ENCODE results near the gene RBP5.

RBP5 gene, protein sequence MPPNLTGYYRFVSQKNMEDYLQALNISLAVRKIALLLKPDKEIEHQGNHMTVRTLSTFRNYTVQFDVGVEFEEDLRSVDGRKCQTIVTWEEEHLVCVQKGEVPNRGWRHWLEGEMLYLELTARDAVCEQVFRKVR

DNA sequence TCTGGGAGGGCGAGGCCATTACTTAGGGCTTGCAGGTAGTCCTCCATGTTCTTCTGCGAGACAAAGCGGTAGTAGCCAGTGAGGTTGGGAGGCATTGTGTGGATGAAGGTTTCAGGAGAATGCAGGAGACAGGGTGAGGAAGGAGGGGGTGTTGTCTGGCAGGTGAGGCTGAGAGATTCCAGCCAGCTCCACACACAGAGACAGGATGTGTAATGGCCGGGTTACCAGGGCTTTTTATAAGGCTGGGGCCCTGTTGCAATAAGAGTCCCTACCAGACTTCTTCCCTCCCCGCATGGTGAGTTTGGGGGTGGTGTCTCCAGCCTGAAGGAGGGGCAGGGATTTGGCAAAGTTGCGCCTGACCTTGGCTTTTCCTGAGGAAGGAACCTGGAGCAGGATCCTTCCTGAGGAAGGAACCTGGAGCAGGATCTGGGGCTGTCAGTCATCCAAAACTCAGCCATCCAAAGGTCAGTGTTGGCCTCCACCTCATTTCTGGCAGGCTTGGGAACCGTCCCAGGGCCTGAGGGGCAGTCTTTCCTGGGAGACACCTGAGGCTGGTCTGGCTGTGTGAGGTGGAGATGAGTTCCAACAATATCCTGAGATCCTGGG lies at the start of gene RBP5:
RBP5 (minus strand) TSS at position 209 of the 606 bp plus-strand sequence; CDS start at position 95, 114 bp downstream.
- DNase-seq, result no peak

DNA sequence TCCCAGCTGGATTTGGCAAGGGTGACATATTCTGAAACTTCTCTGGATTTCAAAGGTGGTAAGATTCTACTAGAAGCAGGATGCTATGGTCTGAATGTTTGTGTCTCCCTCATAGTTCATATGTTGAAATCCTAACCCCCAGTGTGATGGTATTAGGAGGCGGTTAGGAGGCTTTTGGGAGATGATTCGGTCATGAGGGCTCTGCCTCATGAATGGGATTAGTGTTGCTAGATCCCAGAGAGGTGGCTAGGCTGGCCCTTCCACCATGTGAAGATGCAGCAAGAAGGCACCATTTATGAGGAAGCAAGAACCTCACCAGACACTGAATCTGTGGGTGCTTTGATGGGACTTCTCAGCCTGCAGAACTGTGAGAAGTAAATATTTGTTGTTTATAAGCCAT lies 49.8 kb upstream of the RBP5 start:
- DNase-seq, result no peak

GRCh38 chr12:7176595-7176994 lies 47.9 kb upstream of the RBP5 start:
- DNase-seq, result no peak

- no peak for DNase-seq
Measured at GRCh38 chr12:7175493-7175892, 46.8 kb upstream of the RBP5 start.

DNA sequence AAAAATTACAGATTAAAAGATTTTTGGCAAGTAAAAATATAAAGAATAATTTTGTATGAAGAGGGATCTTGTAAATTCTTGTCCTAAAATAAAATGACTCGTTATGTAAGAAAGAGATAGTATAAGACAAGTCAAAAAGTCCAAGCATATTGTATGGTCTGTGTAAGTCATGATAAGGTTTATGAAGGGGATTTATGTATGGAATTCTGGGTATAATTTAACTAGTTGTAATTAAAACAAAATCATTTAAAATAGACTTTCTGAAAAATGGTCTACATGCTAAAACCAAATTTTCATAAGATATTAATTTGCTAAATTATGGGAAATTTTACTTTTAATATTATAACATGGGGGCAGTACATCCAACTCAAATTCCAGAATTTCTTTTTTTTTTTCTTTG lies 43.2 kb upstream of the RBP5 start:
- no peak for DNase-seq

- DNase-seq, result no peak
Measured at GRCh38 chr12:7169951-7170350, 41.3 kb upstream of the RBP5 start.

DNA sequence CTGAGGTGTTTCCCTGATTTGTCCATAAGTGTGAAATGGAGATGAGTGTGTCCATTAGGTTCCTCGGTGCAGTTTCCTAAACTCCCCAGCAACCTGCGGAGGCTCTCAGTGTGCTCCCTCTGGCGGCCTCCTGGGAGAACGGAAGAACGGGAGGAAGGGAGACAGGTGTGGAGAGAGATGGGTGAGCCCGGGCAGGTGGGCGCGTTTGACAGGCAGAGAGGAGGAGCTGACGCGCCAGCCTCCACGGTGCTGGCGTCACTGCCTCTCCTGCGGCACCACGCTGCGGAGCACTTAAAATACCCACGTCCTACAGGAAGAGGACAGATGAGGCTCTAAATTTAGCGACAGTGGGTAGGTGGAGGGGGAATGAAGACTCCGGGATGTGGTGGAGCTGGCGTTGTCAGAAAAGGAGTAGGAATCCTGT lies 34.0 kb upstream of the RBP5 start:
- no peak for DNase-seq

GRCh38 chr12:7161811-7162210 lies 33.1 kb upstream of the RBP5 start:
- no peak for DNase-seq

DNA sequence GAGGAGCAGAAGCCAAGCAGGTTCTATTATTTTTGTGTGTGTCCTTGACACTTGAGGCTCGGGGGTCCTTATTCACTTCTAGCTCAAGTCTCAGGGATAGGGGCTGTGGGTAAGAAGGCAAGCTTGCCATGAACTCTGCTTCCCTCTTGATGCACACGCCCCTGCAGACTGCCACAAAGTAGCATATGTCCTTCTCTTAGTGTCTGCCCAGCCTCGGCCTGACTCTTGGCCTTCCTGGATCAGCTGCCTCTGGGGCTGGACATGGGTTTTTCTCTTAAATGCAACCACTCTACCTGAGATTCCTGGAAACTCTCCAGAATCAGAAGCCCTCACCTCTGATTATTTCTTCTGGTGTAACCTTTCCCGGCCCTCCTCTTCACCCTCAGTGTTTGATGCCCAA lies 32.6 kb upstream of the RBP5 start:
- no peak for DNase-seq

DNA sequence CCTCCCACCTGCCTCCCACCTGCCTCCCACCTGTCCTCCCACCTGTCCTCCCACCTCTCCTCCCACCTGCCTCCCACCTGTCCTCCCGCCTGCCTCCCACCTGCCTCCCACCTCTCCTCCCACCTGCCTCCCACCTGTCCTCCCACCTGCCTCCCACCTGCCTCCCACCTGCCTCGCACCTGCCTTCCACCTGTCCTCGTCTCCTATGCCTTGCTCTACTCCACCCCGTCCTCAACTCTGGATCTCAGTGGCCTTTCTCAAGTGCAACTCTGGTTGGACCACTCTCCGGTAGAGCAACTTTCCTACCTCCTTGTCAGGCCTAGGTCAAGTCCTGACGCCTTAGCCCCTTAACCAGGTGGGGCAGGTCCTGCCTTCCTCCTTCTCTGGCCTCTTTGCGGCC lies 31.5 kb upstream of the RBP5 start:
- DNase-seq, result no peak

DNA sequence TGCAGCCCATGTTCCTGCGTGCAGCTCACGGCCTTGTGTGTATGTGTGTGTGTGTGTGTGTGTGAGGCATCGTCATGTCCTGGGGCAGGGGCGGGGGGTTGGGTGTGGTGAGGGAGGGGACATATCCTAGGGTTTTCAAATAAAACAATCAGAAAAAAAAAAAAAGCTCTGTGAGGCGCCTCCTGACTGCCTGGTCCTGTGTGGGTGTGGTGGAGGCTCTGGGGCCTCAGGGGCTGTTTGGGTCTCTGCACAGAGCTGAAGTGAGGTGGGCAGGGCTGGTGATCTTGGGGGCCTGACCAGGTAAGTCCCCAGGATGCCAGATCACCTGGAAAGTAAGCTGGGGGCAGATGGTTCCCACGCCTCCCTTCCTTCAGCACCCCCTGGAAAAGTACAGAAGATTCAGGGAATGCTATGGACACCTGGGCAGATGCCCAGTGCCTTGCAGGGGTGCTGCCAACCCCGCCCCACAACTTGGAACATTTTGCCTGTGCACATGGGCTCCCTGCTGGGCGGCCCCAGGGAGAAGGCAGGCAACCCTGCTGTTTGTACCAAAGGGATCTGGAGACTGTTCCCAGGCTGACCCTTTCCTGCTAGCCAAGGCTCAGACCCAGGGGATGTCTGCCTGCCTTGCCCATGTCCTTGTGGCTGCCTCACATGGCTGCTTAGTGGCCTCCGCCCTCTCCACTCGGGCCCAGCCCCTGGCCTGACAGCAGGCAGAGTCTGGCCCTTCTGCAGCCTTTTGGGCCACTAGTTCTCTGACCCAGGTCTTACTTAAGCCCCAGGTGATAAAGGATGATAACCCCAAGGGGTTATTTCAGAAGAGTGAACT lies 30.3 kb upstream of the RBP5 start:
- DNase-seq, result no peak

- no peak for DNase-seq
Measured at GRCh38 chr12:7157391-7157790, 28.7 kb upstream of the RBP5 start.

- DNase-seq, result no peak
Measured at GRCh38 chr12:7156259-7157197, 27.8 kb upstream of the RBP5 start.

DNA sequence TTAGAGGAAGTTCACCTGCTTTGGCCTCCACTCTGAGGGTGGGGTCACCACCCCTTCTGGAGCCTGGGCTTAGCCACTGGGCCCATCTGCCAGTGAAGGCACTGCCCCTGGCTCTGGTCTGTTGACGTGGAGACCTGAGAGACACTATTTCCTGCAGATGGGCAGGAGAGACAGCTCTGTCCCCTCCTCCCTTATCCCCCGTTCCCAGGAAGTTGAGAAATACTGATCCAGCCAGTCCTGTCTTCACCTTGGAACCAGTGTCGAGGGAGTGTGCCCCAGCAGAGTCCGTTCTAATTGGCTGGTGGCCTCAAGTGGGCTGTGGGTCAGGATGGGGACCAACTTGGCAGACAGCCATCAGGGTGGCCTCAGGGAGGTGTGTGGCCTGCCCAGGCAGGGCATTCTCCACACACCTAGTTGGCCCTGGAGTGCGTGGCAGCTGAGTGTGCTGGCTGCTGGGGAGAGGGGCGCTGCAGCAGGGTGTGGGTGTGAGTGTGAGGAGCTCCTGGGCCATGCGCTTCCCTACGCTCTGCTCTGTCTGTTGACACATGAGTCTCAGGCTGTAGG lies 26.9 kb upstream of the RBP5 start:
- no peak for DNase-seq

DNA sequence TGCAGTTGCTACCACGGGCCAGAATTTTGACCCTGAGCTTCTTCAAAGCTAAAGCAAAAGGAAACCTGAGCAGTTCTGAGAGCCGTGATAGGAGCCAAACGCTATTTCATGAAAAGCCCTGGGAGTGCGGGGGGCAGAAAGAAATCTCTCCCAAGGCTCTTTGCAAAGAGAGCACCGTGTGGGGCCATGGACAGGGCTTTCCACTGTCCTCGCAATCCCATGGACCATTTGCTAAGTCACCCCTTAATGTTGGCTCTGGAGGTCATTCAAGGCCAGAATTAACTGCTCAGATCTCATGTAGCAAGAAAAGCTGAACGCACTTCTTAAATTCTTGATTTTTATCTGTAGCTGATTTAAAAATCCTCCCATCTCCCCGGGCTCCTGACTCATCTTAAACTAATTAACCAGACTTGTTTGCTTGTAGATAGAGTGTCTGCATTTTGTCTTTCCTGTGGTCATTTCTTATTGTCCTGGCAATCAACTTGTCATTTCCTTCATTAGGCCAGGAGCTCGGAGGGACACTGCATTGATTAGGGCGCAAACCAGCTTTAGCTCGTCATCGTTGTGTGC lies 26.3 kb upstream of the RBP5 start:
- no peak for DNase-seq

- DNase-seq, result no peak
Measured at GRCh38 chr12:7154042-7154441, 25.4 kb upstream of the RBP5 start.

DNA sequence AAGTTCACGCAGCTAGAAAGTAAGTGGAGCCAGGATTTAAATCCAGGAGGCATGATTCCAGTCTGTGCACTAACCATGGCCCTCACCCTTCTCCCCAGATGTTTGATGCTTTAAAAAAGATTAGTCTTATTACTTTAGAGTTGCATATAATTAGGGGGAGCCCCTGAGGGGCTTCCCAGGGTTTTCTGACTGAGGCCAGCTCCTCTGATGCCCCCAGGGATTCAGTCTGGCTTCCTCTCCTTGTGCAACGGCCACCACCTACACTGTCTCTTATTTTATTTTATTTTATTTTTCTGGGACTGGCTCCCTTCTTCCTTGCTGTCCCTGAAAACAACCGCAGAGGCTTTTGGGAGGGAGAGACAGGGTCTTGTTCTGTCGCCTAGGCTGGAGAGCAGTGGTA lies 24.1 kb upstream of the RBP5 start:
- no peak for DNase-seq

DNA sequence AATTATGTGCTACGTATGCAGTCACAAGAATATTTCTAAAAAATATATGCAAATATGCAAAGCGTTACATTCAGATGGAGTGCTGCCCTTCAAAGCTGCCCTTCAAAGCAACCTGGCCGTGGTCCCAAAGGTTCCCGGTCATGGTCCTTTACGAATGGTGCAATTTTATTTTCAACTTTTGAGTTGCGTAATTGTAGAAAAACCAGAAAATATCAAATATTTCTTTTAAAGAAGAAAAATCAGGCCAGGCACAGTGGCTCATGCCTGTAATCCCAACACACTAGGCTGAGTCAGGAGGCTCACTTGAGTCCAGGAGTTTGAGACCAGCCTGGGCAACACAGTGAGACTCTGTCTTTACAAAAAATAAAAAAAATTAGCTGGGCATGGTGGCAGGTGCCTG lies 22.8 kb upstream of the RBP5 start:
- no peak for DNase-seq

- DNase-seq, result no peak
Measured at GRCh38 chr12:7150841-7151240, 22.2 kb upstream of the RBP5 start.

DNA sequence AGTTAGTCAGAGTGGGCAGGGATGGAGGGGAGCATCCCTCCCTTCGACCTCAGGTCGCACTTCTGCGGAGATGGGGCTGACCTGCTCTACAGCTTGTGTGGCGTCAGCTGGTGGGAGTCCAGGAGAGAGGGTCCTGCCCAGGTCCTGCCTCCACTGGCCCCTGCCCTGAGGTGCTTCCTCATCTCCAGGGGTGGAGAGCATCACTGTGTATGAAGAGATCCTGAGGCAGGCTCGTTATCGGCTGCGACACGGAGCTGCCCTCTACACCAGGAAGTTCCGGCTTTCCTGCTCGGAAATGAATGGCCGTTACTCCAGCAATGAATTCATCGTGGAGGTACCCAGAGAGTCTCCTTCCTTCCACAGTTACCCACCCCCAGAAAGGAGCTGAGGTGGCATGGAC lies 21.7 kb upstream of the RBP5 start:
- DNase-seq, result no peak

DNA sequence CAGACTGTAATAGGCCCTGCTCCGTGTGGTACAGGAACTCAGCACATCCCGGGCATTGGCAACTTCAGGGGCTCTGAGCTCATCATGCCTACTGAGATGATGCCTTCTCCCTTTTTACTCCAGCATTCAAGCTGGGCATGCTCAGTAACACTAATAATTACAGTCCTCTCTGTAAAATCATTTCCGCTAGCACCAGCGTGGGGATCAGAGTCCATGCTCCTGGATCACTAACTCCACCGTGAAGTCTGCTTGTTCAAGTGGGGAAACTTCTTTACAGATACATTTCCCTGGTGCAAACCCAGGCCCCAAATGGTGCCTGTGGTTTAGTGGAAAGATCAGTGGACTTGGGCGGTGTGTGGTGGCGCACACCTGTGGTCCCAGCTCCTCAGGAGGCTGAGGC lies 18.2 kb upstream of the RBP5 start:
- DNase-seq, result no peak

- no peak for DNase-seq
Measured at GRCh38 chr12:7146228-7146627, 17.5 kb upstream of the RBP5 start.

DNA sequence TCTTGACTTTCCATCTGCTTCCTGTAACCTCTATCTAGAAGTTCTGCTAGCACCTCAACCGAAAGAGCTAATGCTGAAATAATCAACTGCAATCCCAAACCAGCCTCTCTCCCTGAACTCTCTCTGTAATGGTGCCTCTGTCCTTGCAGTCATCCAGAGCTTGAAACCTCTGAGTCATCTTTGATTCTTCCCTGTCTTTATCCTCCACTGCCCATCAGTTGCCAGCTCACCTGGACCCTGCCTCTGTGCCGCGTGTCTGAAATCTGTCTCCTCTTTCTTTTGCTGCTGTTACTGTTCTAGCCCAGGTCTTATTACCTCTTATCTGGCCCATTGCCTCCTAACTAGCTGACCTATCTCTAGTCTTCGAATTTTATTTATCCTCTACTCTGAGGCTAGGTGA lies 17.0 kb upstream of the RBP5 start:
- no peak for DNase-seq

All from CD4-positive, alpha-beta T cell treated with Interleukin-15 for 1 hour (primary cell).